CD4-positive, alpha-beta T cell treated with Interleukin-4 for 1 hour (primary cell): ENCODE data around the gene TJP3.

Experiments used
- DNase-seq, 2 donors: peaks; one replicate each; pipeline ENCODE4 v3.0.0-alpha.2; 2020 to 2022

The TJP3 gene

DNA sequence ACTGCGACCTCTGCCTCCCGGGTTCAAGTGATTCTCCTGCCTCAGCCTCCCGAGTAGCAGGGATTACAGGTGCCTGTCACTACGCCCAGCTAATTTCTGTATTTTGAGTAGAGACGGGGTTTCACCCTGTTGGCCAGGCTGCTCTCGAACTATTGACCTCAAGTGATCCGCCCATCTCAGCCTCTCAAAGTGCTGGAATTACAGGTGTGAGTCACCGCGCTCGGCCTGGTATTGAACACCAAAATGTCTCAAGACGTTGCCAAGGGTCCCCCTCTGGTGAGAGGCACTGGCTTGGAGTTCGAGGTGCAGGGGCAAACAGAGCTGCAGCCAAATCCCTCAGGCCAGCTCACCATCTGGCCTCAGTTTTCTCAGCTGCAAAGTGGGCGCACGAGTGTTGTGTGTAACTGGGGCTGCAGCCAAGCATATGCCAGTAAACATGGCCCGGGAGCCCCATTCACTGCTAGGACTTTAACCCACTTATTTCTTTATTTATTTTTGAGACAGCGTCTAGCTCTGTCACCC is 8.0 kb downstream of the TJP3 start:
- no peak for DNase-seq

DNA sequence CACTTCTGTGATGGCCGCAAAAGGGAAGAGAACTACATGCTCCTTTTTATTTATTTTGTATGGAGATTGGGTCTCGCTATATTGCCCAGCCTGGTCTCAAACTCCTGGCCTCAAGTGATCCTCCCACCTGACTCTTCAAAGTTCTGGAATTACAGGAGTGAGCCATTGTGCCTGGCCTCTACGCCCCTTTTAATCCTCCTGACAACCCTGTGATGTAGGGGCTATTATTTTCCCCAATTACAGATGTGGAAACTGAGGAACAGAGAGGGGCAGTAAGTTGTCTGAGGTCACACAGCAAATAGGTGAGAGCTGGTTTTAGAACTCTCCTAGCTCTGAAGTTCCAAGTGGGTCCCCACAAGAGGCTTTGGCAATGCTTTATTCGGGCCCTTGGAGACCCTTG is 11.7 kb downstream of the TJP3 start:
- no peak for DNase-seq

- no peak for DNase-seq
These were observed 12.2 kb downstream of the TJP3 start for GRCh38 chr19:3720349-3720917.

DNA sequence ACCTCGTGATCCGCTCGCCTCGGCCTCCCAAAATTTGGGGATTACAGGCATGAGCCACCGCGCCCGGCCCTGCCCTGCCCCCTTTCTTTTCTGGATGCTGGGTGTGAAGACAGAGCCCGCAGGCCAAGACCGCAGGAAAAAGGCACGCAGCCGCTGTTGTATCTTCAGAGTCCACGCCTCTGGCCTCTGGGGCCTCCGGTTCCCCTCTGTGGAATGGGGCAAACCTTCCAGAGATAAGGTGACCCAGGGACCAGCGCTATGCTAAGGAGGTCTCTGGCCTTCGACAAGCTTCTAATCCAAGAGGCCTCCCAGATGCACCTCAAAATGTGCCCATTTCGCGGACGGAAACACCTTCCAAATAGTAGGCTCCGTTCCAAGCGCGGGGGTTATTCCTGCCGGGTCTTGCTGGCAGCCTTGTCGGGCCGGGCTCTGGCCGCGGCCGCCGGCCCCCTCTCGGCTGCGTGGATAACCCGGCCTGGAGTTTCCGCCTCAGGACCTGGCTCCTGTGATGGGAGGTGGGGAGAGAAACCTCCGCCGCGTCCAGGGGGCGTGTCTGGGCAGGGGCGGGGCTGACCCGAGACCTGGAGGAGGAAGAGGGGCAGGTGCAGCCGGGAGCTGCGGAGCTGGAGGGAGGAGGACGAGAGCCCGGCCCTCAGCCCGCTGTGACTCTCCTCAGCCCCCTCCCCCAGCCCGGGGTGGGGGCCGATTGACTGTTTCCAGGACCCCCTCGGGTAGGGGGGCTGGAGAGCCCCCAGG is 13.1 kb downstream of the TJP3 start:
- peak; percentile 90 to 93 for DNase-seq

GRCh38 chr19:3721887-3722442 is 13.8 kb downstream of the TJP3 start:
- no peak for DNase-seq

GRCh38 chr19:3722443-3723109 is 14.4 kb downstream of the TJP3 start:
- DNase-seq, result no peak

- DNase-seq, result no peak
These were observed 14.9 kb downstream of the TJP3 start for GRCh38 chr19:3723110-3723488.

DNA sequence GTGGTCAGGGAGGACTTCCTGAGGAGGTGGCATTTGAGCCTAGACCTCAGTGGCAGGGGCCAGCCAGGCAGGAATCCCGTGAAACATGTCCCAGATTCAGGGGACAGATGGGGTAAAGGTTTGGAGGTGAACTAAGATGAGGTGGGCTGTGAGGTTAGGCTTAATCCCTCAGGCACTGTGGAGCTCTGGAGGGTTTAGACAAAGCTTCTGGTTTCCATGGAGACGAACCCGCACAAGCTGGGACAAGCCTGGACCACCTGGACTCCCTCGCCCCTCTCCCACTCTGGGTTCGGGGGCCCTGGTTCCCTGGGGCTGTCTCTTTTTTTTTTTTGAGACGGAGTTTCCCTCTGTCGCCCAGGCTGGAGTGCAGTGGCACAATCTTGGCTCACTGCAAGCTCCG is 15.7 kb downstream of the TJP3 start:
- no peak for DNase-seq

GRCh38 chr19:3725121-3725520 is 16.9 kb downstream of the TJP3 start:
- no peak for DNase-seq

DNA sequence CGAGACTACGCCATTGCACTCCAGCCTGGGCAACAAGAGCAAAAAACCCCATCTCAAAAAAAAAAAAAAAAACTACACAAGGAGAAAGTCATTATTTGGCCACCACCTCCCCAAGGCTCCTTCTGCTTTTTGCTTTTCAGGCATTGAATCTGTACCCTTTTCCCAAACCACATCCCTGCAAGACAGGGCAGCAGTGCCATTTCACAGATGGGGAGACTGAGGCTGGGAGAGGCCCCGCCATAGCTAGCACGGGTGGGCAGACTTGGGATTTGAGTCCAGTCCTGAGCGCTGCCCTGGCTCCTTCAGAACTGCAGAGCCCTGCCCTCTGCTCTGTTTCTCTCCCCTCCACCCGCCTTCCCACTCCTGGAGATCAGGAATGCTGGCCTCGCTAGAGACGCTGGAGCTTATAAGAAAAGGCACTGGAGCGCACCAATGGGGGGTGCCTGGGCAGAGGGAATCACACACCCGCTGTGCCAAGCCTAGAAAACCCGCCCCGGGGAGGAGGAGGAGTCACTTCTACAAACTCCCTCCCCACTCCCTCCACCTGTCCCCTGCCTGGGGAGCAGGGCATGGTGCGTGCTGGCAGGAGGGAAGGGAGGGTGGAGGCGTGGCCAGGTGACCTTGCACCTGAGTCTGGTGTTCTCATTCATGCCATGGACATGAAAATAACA is 17.6 kb downstream of the TJP3 start:
- no peak for DNase-seq

GRCh38 chr19:3730457-3730958 is 22.3 kb downstream of the TJP3 start:
- DNase-seq, result no peak

- no peak for DNase-seq
These were observed 23.9 kb downstream of the TJP3 start for GRCh38 chr19:3732108-3732507.

- DNase-seq, result no peak
These were observed 25.5 kb downstream of the TJP3 start for GRCh38 chr19:3733549-3734309.

DNA sequence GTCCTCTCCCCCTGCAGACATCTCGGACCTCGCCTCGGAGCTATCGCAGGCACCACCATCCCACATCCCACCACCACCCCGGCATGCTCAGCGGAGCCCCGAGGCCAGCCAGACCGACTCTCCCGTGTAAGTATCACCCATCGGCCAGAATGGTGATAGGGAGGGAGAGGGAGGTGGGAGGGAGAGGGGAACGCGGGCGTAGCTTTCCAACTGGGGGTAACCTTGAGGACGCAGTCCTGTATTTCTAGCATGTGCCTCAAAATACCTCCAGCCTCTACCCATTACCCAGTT is 26.1 kb downstream of the TJP3 start:
- DNase-seq, result no peak

DNA sequence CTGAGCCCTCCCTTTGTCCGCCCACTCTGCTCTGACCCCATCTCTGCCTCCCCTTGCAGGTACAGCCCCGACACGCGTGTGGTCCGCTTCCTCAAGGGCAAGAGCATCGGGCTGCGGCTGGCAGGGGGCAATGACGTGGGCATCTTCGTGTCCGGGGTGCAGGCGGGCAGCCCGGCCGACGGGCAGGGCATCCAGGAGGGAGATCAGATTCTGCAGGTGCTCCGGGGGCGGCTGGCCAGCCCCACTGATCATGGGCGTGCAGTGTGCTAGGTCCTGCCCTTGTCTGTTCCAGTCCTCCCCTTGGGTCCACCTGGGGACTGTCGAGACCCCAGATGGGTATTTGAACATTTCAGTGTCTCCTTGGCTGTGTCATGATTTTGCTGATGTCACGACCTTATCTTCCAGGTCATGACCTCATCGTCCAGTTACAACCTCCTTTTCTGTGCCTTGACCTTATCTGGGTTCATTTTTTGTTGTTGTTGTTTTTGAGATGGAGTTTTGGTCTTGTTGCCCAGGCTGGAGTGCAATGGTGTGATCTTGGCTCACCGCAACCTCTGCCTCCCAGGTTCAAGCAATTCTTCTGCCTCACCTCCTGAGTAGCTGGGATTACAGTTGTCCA is 28.0 kb downstream of the TJP3 start:
- DNase-seq, result no peak

- no peak for DNase-seq
These were observed 29.5 kb downstream of the TJP3 start for GRCh38 chr19:3737487-3738205.

GRCh38 chr19:3738477-3739220 is 30.5 kb downstream of the TJP3 start:
- DNase-seq, result no peak

DNA sequence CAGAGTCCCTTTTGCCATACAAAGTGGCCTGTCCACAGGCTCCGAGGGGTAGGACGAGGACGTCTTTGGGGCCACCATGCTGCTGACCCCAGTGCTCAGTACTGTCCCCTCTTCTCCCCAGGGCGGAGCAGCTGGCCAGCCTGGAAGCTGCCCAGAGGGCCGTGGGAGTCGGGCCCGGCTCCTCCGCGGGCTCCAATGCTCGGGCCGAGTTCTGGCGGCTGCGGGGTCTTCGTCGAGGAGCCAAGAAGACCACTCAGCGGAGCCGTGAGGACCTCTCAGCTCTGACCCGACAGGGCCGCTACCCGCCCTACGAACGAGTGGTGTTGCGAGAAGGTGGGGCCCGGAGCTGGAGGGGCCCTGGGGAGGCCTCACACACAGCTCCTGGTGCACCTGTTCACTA is 32.2 kb downstream of the TJP3 start:
- no peak for DNase-seq

GRCh38 chr19:3743486-3743885 is 35.3 kb downstream of the TJP3 start:
- no peak for DNase-seq

GRCh38 chr19:3745363-3746045 is 37.3 kb downstream of the TJP3 start:
- DNase-seq, result no peak
